ENCODE results near the gene TRIM48. TPM values are rescaled to one million over a fixed set of nuclear protein-coding genes. Genes with fewer than 3 reads are reported as not detected.
"Not testable (repeated sequence)": the region's sequence is repeated elsewhere in the genome, so short reads cannot be mapped to it uniquely, and the experiment has no call there.

TRIM48 gene
- not detected for total RNA-seq

- H3K9me3 ChIP-seq; DNase-seq (ENCODE audit: extremely low spot score); H3K4me1 ChIP-seq; H3K27ac ChIP-seq (replicated peaks in 1 of 4); H3K27me3 ChIP-seq; H3K4me3 ChIP-seq; intact Hi-C loops (cut with DNase I); H3K36me3 ChIP-seq: not testable (repeated sequence)
- WGBS, result 68% methylated on average over 2 of the region's 2 CpGs
Observed at GRCh38 chr11:55261855-55262254, at the start of gene TRIM48. Gene TRIM48 (plus strand): TSS chr11:55262155. CDS start chr11:55262268, 113 bp downstream.

GRCh38 chr11:55238316-55238715 is 23.6 kb upstream of the TRIM48 start:
- H3K36me3 ChIP-seq; H3K27ac ChIP-seq (replicated peaks in 1 of 4); H3K9me3 ChIP-seq; H3K27me3 ChIP-seq; DNase-seq (ENCODE audit: extremely low spot score); intact Hi-C loops (cut with DNase I); H3K4me3 ChIP-seq; H3K4me1 ChIP-seq: not testable (repeated sequence)
- 64% methylated on average over 2 of the region's 5 CpGs for WGBS

GRCh38 chr11:55263081-55263480 is 1.1 kb downstream of the TRIM48 start:
- Histone ChIP-seq H3K9me3 (peaks cover 0 to 3% (median 0%) of the 10 kb centered on the region in 4 donors), H3K27ac (replicated peaks in 1 of 4) (no peak overlapping the region), H3K4me3 (no peak overlapping the region), H3K36me3 (no peaks in the 10 kb centered on the region), H3K27me3 (no peaks in the 10 kb centered on the region), H3K4me1 (no peaks in the 10 kb centered on the region)
- 76% methylated on average over 5 of the region's 5 CpGs for WGBS
- DNase-seq (ENCODE audit: extremely low spot score), result no peak
- intact Hi-C loops (cut with DNase I), result no loop called here
- TF ChIP-seq POLR2AphosphoS5 (IDR thresholded peaks at IDR 0.05) (no peak), CTCF (IDR thresholded peaks at IDR 0.05) (no peak), POLR2A (IDR thresholded peaks at IDR 0.05; ENCODE audit: low read depth) (no peak), EP300 (IDR thresholded peaks at IDR 0.05) (no peak)

Small RNA genes lying within 50 kb of the gene (small RNA-seq; reads per million reads assigned to genes)
- 0 reads per million in 3 donors for gene AP005597.4

Other genes starting within 250 kb of the TRIM48 start
- not detected for gene OR4A16, start 81.0 kb downstream of the TRIM48 start, total RNA-seq
- gene OR4A15, start 105.8 kb downstream of the TRIM48 start, total RNA-seq, result not detected